Fibroblast of mammary gland (primary cell): ENCODE measurements around the gene ME3.

Experiments used
- DNase-seq: peaks from one replicate; pipeline ENCODE4 v3.0.0-alpha.2; 2010; ENCODE audit warnings: low read depth
- H3K4me3 ChIP-seq: 2 replicates; pipeline ENCODE4 v1.5.1; 2011; ENCODE audit warnings: low read depth, mild to moderate bottlenecking, low read length, moderate library complexity; ENCODE audit not compliant: control insufficient read depth
- TF ChIP-seq, protein P1 (sequence below): conservative IDR thresholded peaks from 2 replicates; pipeline ENCODE4 v1.5.1; 2011; ENCODE audit warnings: low read depth, low read length, inconsistent platforms; ENCODE audit not compliant: control insufficient read depth, insufficient read depth

ME3 gene

GRCh38 chr11:86577644-86578636 is 94.5 kb downstream of the ME3 start:
- peak; percentile 97 for DNase-seq
- no peak overlapping the region for H3K4me3 ChIP-seq
- TF ChIP-seq, protein P1, sequence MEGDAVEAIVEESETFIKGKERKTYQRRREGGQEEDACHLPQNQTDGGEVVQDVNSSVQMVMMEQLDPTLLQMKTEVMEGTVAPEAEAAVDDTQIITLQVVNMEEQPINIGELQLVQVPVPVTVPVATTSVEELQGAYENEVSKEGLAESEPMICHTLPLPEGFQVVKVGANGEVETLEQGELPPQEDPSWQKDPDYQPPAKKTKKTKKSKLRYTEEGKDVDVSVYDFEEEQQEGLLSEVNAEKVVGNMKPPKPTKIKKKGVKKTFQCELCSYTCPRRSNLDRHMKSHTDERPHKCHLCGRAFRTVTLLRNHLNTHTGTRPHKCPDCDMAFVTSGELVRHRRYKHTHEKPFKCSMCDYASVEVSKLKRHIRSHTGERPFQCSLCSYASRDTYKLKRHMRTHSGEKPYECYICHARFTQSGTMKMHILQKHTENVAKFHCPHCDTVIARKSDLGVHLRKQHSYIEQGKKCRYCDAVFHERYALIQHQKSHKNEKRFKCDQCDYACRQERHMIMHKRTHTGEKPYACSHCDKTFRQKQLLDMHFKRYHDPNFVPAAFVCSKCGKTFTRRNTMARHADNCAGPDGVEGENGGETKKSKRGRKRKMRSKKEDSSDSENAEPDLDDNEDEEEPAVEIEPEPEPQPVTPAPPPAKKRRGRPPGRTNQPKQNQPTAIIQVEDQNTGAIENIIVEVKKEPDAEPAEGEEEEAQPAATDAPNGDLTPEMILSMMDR = no peak

GRCh38 chr11:86576946-86577624 is 95.3 kb downstream of the ME3 start:
- no peak for DNase-seq
- H3K4me3 ChIP-seq = no peak overlapping the region
- TF ChIP-seq, protein P1 = no peak

- DNase-seq = no peak
- H3K4me3 ChIP-seq = no peak overlapping the region
- TF ChIP-seq, protein P1 = no peak
These were observed 96.5 kb downstream of the ME3 start for GRCh38 chr11:86575927-86576326.

DNA sequence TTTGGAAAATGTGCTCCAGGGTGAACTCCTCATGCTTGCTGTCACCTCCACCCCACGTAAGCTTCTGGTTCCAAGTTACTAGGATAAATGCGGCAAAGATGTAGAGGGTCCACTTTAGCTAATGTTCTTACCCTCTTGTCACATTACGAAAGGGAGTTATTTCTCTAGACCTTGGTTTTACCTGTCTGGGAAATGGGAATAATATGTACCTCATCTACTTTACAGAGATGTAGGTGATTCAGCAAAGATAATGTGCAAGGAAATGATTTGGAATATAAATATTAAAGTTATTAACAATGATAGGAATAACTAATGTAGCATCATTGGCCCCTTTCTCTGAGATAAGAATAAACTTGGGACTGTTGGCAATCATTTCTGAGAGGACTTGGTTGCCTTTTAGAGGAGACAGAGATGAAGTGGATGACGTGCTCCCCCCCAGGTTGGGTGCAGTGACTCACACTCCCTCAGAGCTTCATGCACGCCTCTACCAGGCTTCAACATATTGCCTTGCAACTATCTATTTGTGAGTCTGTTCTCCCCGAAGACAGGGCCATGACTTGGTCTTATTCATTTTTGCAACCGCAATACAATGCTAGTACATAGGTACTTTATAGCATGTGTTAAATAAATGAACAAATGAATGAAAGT is 97.1 kb downstream of the ME3 start:
- TF ChIP-seq, protein P1 = no peak
- no peak overlapping the region for H3K4me3 ChIP-seq
- peak; percentile 82 for DNase-seq

DNA sequence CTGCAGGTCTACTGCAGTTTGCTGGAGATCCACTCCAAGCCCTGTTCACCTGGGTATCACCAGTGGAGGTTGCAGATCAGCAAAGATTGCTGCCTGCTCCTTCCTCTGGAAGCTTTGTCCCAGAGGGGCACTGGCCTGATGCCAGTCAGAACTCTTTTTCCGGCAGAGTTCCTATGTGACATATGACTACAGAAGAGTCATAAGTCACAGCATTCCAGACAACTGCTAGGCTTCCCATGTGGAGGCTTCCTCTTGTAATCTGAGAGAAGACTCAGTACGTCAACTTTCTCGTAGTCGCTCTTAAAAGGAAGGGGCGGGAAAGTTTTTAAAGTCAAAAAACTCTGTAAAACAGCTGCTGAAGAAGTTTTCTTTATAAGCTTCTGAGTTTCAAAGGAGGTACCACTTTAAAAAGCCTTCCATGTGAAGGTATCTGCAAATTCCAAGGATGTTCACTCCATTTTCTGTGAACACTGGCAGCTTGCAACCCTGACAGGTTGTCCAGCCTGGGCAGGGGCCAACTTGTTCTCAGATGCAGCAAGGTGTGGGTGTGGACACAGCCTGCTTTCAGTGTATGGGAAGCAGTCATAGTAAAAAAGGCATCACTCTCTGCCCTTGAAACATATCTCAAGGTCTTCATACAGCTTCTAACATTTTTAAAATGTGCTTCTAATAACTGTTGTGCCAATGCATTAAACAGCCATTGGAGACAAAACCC is 97.8 kb downstream of the ME3 start:
- H3K4me3 ChIP-seq = no peak overlapping the region
- peak; percentile 38 for DNase-seq
- TF ChIP-seq, protein P1 = no peak
